Activated CD4-positive, alpha-beta memory T cell treated with anti-CD3 and anti-CD28 coated beads, Interleukin-2, amount 10 ng/mL, durations not matched to agents 7 days and 5 days (primary cell): ENCODE data around the gene UBAC2. TPM values are rescaled to one million over a fixed set of nuclear protein-coding genes. Genes with fewer than 3 reads are reported as not detected.

ENCODE experiments used
- CTCF ChIA-PET: fragments of 350-600 bp; sonication (Branson Sonifier 250); formaldehyde crosslinking; loops from one replicate; lab custom pipeline; 2021; ENCODE audit warnings: antibody characterized with exemption, inconsistent platforms; lab: Charles Lee
- POLR2A ChIA-PET: fragments of 350-600 bp; sonication (Branson Sonifier 250); formaldehyde crosslinking; loops from one replicate; lab custom pipeline; 2021; ENCODE audit warnings: antibody characterized with exemption; lab: Charles Lee
- DNase-seq: peaks from one replicate; pipeline ENCODE4 v3.0.0-alpha.2; 2020
- H3K27ac Mint-ChIP-seq: one replicate; pipeline ENCODE4 v1.8.0; 2021; ENCODE audit warnings: mild to moderate bottlenecking, mixed read lengths
- H3K27me3 Mint-ChIP-seq: one replicate; pipeline ENCODE4 v1.8.0; 2021; ENCODE audit warnings: mixed read lengths
- H3K36me3 Mint-ChIP-seq: one replicate; pipeline ENCODE4 v1.8.0; 2021; ENCODE audit warnings: low read depth, mixed read lengths
- H3K4me1 Mint-ChIP-seq: one replicate; pipeline ENCODE4 v1.8.0; 2021; ENCODE audit warnings: mixed read lengths
- H3K4me3 Mint-ChIP-seq: one replicate; pipeline ENCODE4 v1.8.0; 2021; ENCODE audit warnings: mild to moderate bottlenecking, mixed read lengths
- H3K9me3 Mint-ChIP-seq: one replicate; pipeline ENCODE4 v1.8.0; 2021; ENCODE audit warnings: mixed read lengths
- total RNA-seq, 2 experiments: library from RNA; stranded (reverse); gene quantifications; one replicate each; pipeline ENCODE4 v1.2.3, GENCODE V29; 2021

The UBAC2 gene
- total RNA-seq, 2 experiments from 2014 or later = 53.8 to 55.2 TPM

DNA sequence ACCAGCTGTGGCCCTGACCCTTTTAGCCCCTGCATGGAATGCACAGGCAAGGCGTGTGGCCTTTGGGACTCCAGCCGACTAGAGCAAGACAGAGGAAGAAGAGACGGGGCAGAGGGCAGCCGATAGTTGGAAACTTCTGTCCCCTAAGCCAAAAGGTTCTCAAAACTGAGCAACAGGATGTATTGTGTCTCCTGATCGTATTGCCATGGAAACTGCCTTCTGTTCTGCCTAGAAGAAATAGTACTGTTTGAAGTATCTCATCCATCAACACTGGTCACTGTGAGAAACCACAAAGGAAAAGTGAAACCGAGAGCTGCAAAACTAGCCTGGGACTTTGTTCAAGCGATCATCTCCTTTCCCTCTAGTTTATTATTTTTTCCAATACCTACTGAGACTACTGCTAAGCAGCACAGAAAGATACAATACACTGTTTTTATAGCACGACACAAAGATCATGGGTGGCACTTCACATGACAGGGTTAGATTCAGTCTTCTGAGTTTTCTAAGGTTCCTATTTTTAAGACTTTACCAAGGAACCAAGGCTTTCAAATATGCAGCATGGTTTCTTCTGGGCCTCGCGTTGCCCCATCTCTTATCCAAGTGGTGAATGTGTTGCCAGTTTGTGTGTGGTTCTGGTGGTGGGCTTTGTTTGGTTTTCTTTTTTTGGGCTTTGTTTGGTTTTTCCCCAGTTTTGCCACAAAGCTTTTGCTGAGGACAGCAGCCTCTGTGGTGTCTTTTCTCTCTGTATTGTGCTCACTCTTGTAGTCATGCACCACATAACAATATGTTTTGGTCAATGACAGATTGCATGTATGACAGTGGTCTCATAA lies 155.8 kb downstream of the UBAC2 start:
- Mint-ChIP-seq H3K36me3 (peaks cover 41% of the 10 kb centered on the region), H3K4me1 (peaks cover 99% of the 10 kb centered on the region), H3K4me3 (peak overlapping the region; percentile 56), H3K9me3 (no peaks in the 10 kb centered on the region), H3K27ac (peak overlapping the region; percentile 96), H3K27me3 (no peaks in the 10 kb centered on the region)
- CTCF ChIA-PET = interaction anchor here (0.8 to 2.9 kb wide), 7 partner anchors 11 to 87 kb away, joined by 3 to 17 read pairs (median 4); no protein-coding TSS in a partner anchor
- DNase-seq = peak; percentile 67
- POLR2A ChIA-PET = interaction anchor here (0.7 to 12.9 kb wide), 20 partner anchors 10 to 157 kb away, joined by 3 to 349 read pairs (median 8); partner anchors contain the start of genes GPR18, GPR183 and UBAC2

DNA sequence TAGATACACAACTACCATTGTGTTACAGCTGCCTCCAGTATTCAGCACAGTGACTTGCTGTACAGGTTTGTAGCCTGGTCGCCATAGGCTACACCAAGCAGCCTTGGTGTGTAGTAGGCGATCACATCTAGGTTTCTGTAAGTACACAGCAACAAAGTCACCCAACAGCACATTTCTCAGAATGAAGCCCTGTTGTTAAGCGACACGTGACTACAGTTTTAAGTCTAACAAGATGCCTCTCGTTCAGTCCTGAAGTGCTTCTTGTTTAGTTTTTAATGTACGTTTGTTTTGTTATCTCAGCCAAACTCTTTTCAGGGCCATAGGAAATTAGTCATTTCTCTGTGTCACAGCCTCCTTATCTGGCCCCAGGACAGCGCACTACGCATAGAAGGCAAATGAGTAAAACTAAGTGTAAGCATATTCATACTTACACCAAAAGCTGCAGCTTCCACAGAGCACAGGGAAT lies 156.5 kb downstream of the UBAC2 start:
- peaks cover 46% of the 10 kb centered on the region for H3K36me3 Mint-ChIP-seq
- POLR2A ChIA-PET = interaction anchor here (1.0 to 12.9 kb wide), 15 partner anchors 9 to 157 kb away, joined by 3 to 349 read pairs (median 10); partner anchors contain the start of genes GPR18, GPR183 and UBAC2
- H3K27me3 Mint-ChIP-seq = no peaks in the 10 kb centered on the region
- CTCF ChIA-PET = interaction anchor here (0.6 to 2.9 kb wide), 10 partner anchors 10 to 87 kb away, joined by 3 to 17 read pairs (median 4); no protein-coding TSS in a partner anchor
- H3K4me3 Mint-ChIP-seq = peak overlapping the region; percentile 56
- peak; percentile 70 for DNase-seq
- H3K9me3 Mint-ChIP-seq = no peaks in the 10 kb centered on the region
- peaks cover 97% of the 10 kb centered on the region for H3K4me1 Mint-ChIP-seq
- peak overlapping the region; percentile 96 for H3K27ac Mint-ChIP-seq

DNA sequence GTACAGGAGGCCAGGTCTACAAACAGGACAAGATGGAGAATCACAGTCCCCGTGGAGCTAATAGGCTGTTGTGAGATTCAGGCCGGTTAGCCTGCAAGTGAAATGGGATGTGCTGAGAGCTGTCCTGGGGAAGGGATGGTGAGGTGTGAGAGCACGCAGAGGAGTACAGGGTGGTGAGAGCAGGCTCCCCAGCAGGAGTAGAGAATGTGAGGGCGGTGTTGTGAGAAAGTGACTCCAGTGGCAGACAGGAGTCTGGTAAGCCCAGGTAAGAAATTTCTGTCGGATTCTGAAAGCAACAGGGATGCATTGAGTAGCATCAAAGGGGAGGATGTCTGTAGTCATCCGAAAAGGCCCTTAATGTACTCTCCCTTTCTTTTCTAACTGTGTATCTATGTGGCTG lies 157.3 kb downstream of the UBAC2 start:
- DNase-seq = no peak
- peak overlapping the region; percentile 8 for H3K4me3 Mint-ChIP-seq
- CTCF ChIA-PET = interaction anchor here (0.6 to 2.9 kb wide), 7 partner anchors 25 to 88 kb away, joined by 3 to 17 read pairs (median 4); no protein-coding TSS in a partner anchor

DNA sequence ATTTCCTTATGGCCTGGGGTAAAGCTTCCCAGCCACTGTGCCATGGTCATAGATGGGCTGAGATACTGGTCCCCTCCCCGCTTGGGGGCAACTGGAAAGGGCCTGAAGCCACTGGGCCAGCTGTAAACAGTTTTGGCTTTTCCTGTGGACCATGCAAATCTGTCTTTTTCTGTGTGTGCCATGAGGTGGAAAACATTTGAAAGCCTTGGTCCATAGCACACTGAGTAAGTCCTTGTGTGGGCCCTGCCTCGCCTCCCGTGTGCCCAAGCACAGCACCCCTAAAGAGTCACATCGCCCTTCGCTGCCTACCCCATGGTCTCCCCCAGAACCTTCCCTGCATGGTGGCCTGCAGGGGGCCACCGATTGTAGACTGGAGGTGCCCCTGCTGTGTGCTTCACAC lies 158.9 kb downstream of the UBAC2 start:
- Mint-ChIP-seq H3K27ac (peak overlapping the region; percentile 70), H3K36me3 (peaks cover 57% of the 10 kb centered on the region), H3K27me3 (no peaks in the 10 kb centered on the region), H3K9me3 (no peaks in the 10 kb centered on the region), H3K4me3 (no peak overlapping the region), H3K4me1 (peaks cover 93% of the 10 kb centered on the region)
- ChIA-PET CTCF (interaction anchor here (0.8 to 1.6 kb wide), 4 partner anchors 22 to 77 kb away, joined by 3 to 7 read pairs (median 3); no protein-coding TSS in a partner anchor), POLR2A (interaction anchor here (0.8 to 12.9 kb wide), 13 partner anchors 8 to 167 kb away, joined by 3 to 349 read pairs (median 4); partner anchors contain the start of gene GPR183)
- no peak for DNase-seq

More for the DNA sequence above, 157.3 kb downstream of the UBAC2 start:
- H3K9me3 Mint-ChIP-seq = no peaks in the 10 kb centered on the region
- POLR2A ChIA-PET = interaction anchor here (1.0 to 12.9 kb wide), 7 partner anchors 8 to 88 kb away, joined by 4 to 349 read pairs (median 55); partner anchors contain the start of gene GPR183
- H3K27me3 Mint-ChIP-seq = no peaks in the 10 kb centered on the region
- H3K27ac Mint-ChIP-seq = peak overlapping the region; percentile 96
- peaks cover 51% of the 10 kb centered on the region for H3K36me3 Mint-ChIP-seq
- H3K4me1 Mint-ChIP-seq = peaks cover 97% of the 10 kb centered on the region

DNA sequence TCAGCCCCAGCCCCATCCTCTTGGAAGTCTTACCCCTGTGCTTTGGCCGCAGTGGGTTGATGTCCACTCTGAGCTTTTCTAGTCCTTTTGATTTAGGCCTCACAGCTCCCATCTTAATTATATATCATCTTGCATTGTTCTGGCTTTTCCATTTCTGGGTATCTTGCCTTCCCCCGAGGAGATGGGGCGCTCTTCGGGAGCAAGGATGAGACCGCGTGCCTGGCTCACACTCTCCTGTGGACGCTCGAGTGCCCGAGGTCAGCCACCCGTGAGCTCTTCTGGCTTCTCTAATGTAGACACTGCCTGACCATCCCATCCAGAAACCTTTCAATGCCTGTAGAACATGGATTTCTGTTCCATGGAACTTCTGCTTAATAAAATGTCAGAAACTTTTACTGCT lies 160.0 kb downstream of the UBAC2 start:
- ChIA-PET POLR2A (interaction anchor here (0.6 to 12.9 kb wide), 17 partner anchors 8 to 161 kb away, joined by 3 to 349 read pairs (median 4); partner anchors contain the start of gene GPR183), CTCF (interaction anchor here (0.8 to 1.3 kb wide), 4 partner anchors 13 to 91 kb away, joined by 3 to 5 read pairs (median 4); no protein-coding TSS in a partner anchor)
- H3K27me3 Mint-ChIP-seq = no peaks in the 10 kb centered on the region
- H3K27ac Mint-ChIP-seq = peak overlapping the region; percentile 70
- no peak overlapping the region for H3K4me3 Mint-ChIP-seq
- DNase-seq = no peak
- peaks cover 86% of the 10 kb centered on the region for H3K4me1 Mint-ChIP-seq
- peaks cover 57% of the 10 kb centered on the region for H3K36me3 Mint-ChIP-seq
- no peaks in the 10 kb centered on the region for H3K9me3 Mint-ChIP-seq

DNA sequence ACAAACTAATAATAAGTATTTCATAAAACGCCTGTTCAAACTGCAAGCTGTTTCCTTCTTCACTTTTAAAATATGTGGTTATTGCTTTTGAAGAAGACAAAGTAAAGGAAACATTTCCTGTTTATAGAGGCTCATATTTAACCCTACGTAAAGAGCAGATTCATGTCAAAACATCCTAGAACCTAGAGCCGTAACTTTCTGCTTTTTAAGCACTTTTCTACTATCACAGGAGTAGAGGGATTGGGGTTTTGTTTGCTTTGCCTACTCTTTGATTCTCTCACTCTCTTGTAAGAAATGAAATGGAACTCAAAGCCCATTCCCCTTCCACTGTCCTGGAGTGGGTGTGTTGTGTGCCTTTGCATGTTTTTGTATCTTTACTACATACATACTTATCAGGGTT lies 160.5 kb downstream of the UBAC2 start:
- H3K27ac Mint-ChIP-seq = peak overlapping the region; percentile 94
- peak overlapping the region; percentile 53 for H3K4me3 Mint-ChIP-seq
- POLR2A ChIA-PET = interaction anchor here (0.6 to 12.9 kb wide), 14 partner anchors 9 to 86 kb away, joined by 3 to 349 read pairs (median 4); partner anchors contain the start of gene GPR183
- peaks cover 86% of the 10 kb centered on the region for H3K4me1 Mint-ChIP-seq
- CTCF ChIA-PET = interaction anchor here (0.8 to 1.3 kb wide), 2 partner anchors 20 to 92 kb away, joined by 5 read pairs; no protein-coding TSS in a partner anchor
- DNase-seq = no peak
- H3K27me3 Mint-ChIP-seq = no peaks in the 10 kb centered on the region
- no peaks in the 10 kb centered on the region for H3K9me3 Mint-ChIP-seq
- H3K36me3 Mint-ChIP-seq = peaks cover 62% of the 10 kb centered on the region

DNA sequence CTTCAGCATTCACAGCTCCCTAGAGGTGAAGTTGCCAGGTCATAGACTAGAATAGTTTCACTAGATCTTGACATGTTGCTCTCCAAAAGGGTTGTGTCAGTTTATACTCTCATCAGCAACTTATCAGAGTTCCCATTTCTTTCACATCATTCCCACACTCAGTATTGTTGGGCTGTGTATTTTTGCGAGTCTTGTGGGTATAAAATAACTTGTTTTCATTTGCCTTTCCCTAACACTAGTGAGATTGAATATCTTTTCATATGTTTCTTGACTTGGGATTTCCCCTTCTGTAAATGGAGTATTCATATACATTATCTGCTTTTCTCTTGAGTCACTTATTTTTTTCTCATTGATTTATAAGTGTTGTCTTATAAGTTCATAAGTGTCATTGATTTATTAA lies 161.7 kb downstream of the UBAC2 start:
- Mint-ChIP-seq H3K4me1 (peaks cover 85% of the 10 kb centered on the region), H3K36me3 (peaks cover 68% of the 10 kb centered on the region), H3K4me3 (no peak overlapping the region), H3K27me3 (no peaks in the 10 kb centered on the region), H3K9me3 (no peaks in the 10 kb centered on the region), H3K27ac (peak overlapping the region; percentile 9)
- no peak for DNase-seq
- POLR2A ChIA-PET = interaction anchor here (1.0 to 12.9 kb wide), 5 partner anchors 10 to 60 kb away, joined by 3 to 349 read pairs (median 5); partner anchors contain the start of gene GPR183
- CTCF ChIA-PET = interaction anchor here (1.1 kb wide), 1 partner anchor 92 kb away, joined by 3 read pairs; no protein-coding TSS in a partner anchor

DNA sequence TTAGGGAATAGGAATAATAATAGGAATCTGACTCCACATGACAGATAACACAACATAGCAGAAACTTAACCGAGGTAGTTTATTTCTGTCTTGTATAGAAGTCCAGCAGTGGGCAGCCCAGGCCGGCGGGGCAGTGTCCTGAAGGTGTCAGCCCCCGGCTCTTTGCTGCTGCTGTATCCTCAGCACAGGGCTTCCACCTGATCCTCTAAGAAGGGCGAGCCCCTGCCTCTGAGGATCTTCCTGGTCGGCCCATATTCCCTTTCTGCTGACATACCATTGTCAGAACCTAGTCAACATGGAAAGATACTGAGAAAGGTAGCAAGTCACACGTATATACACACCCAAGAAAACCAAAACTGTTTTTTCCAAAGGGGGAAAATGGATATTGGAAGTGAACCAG lies 162.7 kb downstream of the UBAC2 start:
- ChIA-PET CTCF (no interaction called here), POLR2A (interaction anchor here (12.9 kb wide), 1 partner anchor 61 kb away, joined by 349 read pairs; the partner anchor contains the start of gene GPR183)
- Mint-ChIP-seq H3K27ac (no peak overlapping the region), H3K4me1 (peaks cover 86% of the 10 kb centered on the region), H3K4me3 (no peak overlapping the region), H3K27me3 (no peaks in the 10 kb centered on the region), H3K9me3 (no peaks in the 10 kb centered on the region), H3K36me3 (peaks cover 72% of the 10 kb centered on the region)
- DNase-seq = no peak

DNA sequence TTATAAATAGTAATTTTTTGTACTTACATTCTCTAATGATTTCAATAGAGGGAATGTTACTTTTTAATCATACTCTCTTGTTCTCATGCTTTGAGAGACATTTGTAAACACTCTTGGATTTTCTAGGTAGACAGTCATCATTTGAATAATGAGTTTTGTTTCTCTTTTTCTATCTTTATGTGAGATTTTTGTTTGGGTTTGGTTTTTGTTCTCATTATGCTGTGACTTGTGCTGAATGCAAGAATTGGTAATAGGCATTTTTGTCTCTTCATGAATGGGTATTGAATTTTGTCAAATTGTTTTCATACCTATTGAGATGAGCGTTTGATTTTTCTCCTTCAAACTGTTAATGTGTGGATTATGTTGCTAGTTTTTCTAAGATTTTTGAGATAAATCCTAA lies 163.3 kb downstream of the UBAC2 start:
- H3K9me3 Mint-ChIP-seq = no peaks in the 10 kb centered on the region
- no peaks in the 10 kb centered on the region for H3K27me3 Mint-ChIP-seq
- DNase-seq = no peak
- H3K36me3 Mint-ChIP-seq = peaks cover 67% of the 10 kb centered on the region
- H3K4me1 Mint-ChIP-seq = peaks cover 85% of the 10 kb centered on the region
- no peak overlapping the region for H3K27ac Mint-ChIP-seq
- H3K4me3 Mint-ChIP-seq = no peak overlapping the region
- POLR2A ChIA-PET = no interaction called here
- CTCF ChIA-PET = no interaction called here

DNA sequence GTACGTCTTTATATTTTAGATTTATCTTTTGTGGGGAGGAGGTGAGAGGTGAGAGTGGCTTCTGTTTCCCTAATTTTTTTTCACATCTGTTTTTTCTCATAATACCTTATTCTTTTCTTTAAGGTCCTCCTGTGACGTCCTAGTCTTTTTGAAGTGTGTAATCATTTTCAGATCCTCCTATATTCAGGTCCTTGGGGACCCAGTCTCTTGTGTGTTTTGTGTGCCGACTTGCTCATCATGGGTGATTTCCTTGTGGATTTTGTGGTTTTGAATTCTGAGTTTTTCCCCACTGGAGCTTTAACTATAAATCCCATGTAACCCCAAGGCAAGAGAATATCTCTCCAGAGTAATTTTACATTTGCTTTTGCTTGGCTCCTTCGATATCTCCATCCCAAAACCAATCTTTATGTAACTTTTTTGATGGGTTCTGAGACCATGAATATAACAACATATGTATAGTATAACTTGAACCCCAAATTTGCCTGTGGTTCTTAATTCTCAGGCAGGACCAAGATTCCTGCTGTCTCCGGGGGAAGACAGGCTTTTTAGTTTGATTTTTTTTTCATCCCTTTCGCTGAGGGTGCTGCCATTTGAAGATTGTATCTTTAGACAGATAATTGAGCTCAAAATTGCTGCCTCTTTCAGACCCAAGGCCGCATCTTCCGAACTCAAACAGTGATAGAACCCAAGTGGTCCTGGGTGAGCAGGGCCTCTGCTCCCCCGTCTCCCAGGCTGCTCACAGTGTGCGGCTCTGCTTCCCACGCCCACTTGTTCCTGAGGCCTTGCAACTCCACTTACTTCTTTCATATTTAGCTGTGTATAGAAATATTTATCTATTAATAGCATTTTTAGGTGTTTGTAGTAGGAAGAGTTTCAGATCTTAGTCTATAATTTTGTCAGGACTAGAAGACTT lies 165.7 kb downstream of the UBAC2 start:
- POLR2A ChIA-PET = interaction anchor here (0.6 to 4.1 kb wide), 14 partner anchors 9 to 279 kb away, joined by 3 to 55 read pairs (median 4); partner anchors contain the start of gene GPR183
- Mint-ChIP-seq H3K27me3 (no peaks in the 10 kb centered on the region), H3K27ac (no peak overlapping the region), H3K4me3 (no peak overlapping the region), H3K36me3 (peaks cover 64% of the 10 kb centered on the region), H3K4me1 (peaks cover 82% of the 10 kb centered on the region), H3K9me3 (no peaks in the 10 kb centered on the region)
- CTCF ChIA-PET = interaction anchor here (0.7 to 3.6 kb wide), 13 partner anchors 13 to 190 kb away, joined by 3 to 19 read pairs (median 4); no protein-coding TSS in a partner anchor
- no peak for DNase-seq

DNA sequence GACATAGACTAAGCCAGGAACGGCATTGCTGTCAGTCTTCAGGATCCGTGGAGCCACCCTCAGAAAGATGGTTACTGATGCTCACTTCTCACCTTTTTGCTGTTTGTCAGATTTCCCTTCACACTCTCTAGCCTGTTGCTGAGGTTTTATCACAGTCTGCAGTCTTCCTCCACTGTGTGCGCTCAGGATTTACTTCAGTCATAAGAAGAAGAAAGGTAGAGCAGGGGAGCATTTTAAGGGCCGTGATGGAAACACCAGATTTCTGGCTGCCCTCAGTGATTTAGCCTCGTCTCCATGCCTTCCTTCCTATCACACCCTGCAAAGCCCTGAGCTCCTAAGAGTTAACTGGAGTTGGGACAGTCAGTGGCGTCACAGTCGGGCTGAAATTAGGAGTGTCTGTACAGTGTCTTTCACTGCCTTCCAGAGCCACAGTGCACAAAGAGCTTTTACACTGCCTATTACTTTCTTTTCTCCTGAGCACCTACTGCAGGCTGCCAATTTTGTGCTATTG lies 166.5 kb downstream of the UBAC2 start:
- no peaks in the 10 kb centered on the region for H3K9me3 Mint-ChIP-seq
- peaks cover 81% of the 10 kb centered on the region for H3K4me1 Mint-ChIP-seq
- peaks cover 62% of the 10 kb centered on the region for H3K36me3 Mint-ChIP-seq
- CTCF ChIA-PET = interaction anchor here (0.6 to 3.6 kb wide), 12 partner anchors 10 to 190 kb away, joined by 3 to 19 read pairs (median 4); no protein-coding TSS in a partner anchor
- no peak for DNase-seq
- peak overlapping the region; percentile 69 for H3K27ac Mint-ChIP-seq
- H3K27me3 Mint-ChIP-seq = no peaks in the 10 kb centered on the region
- POLR2A ChIA-PET = interaction anchor here (0.8 to 4.1 kb wide), 15 partner anchors 8 to 280 kb away, joined by 3 to 55 read pairs (median 5); partner anchors contain the start of gene GPR183
- peak overlapping the region; percentile 19 for H3K4me3 Mint-ChIP-seq
